Ramos (cell line): ENCODE results near the gene GATA3.

Experiments used
- in situ Hi-C: fragments of 300-500 bp; cut with MboI; formaldehyde crosslinking; loops from one replicate; pipeline ENCODE4 v1.14.3; 2022; ENCODE audit warnings: low sequenced_read_pairs; ENCODE audit not compliant: unreplicated experiment

Gene GATA3

DNA sequence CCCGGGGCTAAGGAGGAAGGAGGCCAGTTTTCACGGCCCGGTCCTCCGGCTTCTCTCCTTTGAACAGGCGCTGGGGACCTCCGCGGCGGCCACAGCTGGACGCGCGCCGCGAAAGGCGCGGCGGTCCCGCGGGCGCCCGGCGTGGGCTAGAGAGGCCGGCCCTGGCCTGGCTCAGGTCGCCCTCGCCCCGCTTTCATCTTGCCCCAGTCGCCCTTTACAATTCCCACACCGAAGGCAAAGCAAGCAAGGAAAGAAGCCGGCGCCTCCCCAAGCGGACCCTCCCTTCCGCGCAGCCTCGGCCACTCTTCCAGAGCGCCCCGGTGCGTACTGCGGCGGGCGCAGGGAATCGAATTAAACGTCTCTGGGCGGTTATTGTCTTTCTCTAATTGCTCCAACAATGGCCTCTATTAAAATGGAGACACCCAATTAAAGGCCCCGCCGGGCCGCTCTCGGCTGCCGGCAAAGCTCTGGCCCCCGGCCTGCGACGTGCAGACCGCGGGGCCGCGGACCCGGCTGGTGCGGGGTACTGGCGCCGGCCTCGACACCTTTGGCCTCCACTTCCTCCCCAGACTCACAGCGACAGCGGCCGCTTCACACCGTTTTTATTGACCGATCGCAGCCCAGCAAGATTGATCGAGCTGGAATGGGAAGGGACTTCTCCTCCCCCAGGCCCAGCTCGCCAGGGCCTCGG lies 4.5 kb upstream of the GATA3 start:
- in situ Hi-C loops = no loop called here

- in situ Hi-C loops = no loop called here
Observed at GRCh38 chr10:8050556-8051108, 3.9 kb upstream of the GATA3 start.

DNA sequence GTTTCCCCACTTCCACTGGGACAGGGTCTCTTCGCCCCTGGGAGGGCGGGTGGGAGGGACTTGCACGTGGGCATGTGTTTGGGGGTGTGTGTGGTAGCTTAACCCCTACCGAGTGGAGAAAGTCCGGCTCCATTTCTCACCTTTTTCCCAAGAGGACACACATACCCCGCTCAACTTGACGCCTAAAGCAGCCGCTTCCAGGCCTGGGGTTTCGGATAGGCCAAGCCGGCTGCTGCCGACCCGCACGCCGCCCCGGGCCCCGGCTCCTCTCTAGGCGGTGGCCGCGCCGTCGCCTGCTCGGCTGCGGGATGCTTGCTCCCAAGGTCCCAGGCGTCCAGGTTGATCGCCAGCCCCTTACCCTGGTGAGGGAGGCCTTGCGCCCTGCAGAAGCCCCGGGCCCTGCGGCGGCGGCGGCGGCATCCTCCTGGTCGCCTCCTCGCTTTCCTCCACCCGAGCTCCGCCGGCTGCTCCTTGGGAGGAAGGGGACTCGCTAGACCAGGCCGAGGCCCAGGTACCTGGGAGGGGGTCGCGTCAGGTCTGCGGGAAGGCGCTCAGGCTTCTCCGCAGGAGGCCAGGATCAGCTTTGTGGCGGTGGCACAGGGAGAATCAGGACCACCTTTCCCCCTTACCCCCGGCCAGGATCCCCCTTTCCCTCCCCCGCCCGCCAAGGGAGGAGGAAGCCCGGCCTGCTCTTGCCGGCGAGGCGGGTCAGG lies 3.2 kb upstream of the GATA3 start:
- in situ Hi-C loops = no loop called here

DNA sequence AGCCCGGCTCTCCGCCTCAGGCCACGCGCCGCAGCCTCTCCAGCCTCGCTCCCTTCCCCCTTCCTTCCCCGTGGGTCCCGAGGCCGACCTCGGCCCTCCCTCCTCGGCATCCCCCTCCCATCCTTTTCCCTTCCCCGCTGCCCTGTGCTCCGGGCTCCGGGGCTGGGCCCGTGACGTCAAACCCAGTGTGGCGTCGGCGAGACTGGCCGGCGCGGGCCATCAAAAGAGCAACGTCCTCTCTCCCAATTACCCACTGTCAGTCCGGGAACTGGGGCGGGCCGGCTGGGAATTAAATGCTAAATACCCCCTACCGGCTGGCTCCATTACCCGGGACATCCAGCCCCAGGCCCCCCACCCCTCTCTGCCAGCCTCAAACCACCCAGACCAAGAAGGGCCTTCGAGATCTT lies 2.6 kb upstream of the GATA3 start:
- in situ Hi-C loops = no loop called here

DNA sequence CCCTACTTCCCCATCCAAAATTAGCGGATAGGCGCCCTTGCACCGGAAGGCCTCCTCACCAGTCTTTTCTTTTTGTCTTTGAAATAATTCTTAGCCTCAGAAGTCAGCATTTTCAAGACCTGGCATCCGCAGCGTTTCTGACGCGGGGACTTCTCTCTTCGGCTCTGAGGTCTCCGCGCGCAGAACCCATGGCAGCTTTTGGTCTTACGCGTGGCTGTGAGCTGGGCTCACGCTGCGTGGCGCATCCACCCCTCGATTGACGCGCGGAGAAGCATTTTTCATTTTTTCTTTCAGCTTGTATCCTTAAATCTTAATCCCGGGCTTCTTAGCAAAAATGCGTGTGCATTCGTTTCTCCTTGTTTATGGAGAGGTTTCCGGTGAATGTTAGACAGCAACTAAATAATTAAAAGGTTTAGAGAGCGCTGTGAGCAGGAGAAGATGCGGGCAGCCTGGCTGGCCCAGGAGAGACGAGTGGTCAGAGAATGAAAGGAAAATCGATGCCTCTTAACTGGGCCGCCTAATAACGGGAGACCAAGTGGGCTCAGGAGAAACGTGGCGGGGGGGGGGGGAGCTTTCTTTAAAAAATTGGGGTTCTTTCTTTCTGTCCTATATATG lies 2.0 kb upstream of the GATA3 start:
- in situ Hi-C loops = no loop called here

DNA sequence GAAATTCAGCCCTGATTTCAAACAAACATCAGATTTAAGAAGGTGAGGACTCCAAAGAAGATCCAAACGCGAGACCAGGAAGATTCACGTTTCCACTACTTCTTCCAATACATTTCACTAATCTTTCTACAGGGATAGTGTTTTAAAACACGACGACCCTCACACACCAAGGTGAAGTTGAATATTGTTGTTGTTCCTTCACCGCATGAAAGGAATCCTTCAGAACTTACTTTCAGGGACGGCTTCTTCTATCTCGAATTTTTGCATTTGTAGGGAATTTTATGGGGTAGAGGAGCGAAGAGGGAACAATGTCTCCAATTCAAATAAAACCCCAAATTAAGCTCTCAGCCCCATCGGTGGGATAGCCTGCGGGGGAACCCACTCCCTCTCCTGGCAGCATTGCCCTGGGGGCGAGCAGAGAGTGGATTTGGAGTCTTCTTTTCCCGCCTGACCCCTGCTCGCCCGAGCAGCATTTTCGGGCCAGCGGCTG lies 1.5 kb upstream of the GATA3 start:
- in situ Hi-C loops = no loop called here

DNA sequence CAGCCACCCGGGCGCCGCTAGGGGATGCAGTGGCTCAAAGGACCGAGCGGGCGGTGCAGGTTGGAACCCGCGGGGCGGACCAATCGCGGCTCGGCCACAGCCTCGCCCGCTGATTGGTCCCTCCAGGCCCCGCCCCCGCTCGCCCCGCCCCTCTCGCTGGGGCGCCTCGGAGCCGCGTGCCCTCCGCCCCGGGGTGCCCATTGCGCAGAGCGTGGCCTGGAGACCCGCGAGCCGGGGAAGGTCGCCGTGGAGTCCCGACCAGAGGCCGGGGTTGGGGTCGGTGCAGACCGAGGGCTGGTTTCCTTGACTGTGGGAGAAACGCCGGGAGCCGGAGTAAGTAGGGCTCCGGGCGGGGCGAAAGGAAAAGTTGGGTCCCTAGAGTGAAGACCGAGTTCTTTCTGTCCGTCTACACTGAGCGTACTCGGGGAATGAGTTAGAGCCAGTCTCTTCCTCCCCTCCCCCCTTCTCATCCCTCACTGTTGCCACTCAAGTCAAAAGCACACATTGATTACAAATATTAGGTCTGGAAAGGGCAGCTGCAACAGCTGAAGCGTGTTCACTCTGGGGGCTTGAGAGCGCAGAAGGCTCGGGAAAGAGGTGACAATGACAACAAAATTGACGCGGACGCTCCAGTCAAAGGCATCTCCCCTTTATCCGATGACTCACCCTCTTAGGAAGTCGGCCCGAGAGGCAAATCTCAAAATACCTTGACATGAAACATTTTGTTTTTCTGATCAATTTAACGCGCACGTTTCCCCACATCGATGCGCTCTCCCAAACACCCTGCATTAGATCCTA lies 843 bp upstream of the GATA3 start:
- in situ Hi-C loops = no loop called here

- in situ Hi-C loops = no loop called here
Observed at GRCh38 chr10:8054244-8054493, 319 bp upstream of the GATA3 start.

GRCh38 chr10:8055420-8056349 lies 1.2 kb downstream of the GATA3 start:
- in situ Hi-C loops = no loop called here

DNA sequence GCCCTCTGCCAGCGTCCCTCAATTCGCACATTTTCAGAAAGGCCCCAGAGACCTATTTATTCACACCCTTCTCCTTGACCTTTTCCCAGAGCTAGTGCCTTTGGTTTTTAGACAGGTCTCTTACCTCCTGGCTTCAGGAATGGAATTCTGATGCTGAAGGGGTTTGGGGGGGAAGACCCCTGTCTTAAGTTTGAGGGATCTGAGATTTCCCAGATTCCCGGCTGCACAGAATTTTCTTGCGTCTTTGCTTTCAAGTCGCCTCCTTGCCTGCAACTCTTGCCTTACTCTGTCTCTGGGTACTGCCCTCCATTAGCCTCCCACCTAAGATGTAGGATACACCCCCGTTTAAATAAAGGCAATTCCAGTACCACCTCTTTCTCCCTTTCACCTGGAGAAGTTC lies 1.9 kb downstream of the GATA3 start:
- in situ Hi-C loops = no loop called here

DNA sequence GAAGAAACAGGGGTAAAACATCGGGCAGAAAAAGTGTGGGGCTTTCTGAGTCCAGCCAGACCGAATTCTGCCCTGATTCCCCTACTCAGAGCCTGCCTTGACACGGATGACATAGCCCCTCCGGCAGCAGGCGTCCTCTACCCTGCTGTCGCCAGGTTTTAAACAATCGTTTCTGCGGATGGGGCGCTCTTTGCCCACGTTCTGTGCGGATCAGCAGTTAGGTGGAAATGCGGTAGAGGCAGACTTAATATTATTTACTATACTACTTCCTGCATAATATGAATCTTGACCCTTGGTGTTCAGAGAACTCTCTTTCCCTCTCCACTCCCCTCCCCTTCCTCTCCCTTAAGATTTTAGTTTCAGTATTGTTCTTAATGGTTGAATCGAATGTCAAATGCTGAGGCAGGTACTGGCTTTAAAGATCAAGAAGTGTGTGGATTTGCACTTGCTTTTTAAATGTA lies 2.4 kb downstream of the GATA3 start:
- in situ Hi-C loops = no loop called here

DNA sequence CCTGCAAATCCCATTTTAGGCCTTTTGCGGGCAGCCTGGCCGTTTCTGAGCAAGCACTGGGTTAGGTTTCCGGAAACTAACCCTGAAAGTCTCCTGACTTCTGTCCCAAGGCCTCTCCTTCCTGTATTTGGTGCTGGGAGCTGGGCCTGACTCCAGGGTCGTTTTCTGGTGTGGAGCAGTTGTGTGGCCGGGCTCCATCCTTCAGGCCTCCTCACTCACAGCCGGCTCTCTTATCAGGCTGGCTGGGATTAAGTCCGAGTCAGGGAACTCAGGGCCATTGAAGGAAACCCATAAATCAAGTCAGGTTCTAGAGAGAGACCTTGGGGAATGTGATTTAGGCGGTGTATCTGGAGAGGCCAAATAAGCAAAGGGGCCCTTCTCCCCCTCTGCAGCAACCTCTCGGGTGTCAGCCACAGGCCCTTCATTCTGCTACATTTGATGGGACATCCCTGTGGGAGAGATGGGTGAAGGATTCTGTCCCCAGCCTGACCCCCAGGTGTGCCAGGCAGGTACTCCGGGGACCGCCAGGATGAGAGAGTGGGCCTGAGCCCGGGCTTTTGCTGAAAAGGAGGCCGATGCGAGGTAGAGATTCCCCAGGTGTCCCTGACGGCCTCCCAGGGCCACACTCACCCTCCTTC lies 3.3 kb downstream of the GATA3 start:
- in situ Hi-C loops = no loop called here

GRCh38 chr10:8058274-8059111 lies 4.0 kb downstream of the GATA3 start:
- in situ Hi-C loops = no loop called here

DNA sequence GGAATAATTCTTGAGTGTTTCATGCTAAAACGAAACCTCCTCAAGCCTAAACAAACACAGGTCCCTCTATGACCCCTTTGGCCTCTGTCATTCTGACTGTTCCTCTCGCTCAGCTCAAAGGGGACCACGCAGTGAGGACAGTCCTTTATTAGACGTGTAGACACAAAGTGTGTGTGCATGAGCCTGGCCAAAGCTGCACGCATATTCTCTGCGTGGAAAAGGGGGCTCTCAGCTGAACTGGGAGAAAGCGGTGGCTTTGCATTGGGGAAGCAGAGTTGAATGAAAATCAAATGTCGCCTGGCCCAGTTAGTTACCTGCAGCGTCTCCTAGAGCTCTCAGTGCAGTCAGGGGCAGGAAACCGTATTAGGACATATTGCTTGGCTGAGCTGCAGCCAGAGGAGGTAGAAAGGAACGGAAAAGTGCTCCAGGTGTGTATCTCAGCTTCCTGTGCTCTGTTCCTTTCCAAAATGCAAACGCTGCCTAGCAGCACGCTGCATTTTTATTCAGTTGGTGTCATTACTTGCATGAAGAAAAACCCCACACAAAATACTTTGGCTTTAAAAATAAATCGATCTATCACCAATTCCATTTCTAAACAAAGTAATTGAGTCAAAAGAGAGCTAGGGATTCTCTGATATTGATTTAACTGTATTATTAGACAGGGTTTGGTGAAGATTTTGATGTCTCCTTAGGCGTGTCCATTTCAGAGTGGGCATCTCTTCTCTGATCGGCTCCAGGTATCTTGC lies 4.9 kb downstream of the GATA3 start:
- in situ Hi-C loops = no loop called here

- in situ Hi-C loops = no loop called here
Observed at GRCh38 chr10:8060010-8060703, 5.7 kb downstream of the GATA3 start.

DNA sequence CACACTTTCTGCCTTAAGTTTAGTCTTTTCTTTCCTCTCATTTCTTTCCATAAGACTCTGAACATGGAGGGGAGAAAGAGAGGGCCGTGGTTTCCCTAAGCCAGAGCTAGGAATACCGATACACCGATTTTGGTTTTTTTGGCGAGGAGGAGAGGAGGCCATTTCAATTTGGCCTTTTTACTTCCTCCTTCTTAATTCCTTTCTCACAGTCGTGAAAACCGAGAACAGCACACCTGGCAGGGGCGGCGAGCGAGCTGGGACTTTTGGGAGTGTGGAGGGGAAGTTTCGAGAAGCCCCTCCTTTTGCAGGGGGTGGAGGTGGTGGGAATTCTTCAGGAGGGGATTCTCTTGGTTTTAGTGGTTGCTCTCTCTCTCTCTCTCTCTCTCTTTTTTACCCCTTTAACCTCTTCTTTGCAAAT lies 6.2 kb downstream of the GATA3 start:
- in situ Hi-C loops = no loop called here
